ENCODE data around the gene HES5.
A peak's percentile ranks its signal among the peaks of the same experiment; 100 is the strongest.
"Not testable (repeated sequence)": the region's sequence is repeated elsewhere in the genome, so short reads cannot be mapped to it uniquely, and the experiment has no call there.

HES5 gene

GRCh38 chr1:2550309-2550861, 20.3 kb upstream of the HES5 start:
- not testable (repeated sequence) for H3K4me3 ChIP-seq (ENCODE audit: low read length)
- H3K4me1 ChIP-seq (ENCODE audit: control insufficient read depth, low read length) = peaks cover 55% of the 10 kb centered on the region
- peak overlapping the region; percentile 100 for H3K4me2 ChIP-seq (ENCODE audit: low read length)

GRCh38 chr1:2549367-2550029, 19.4 kb upstream of the HES5 start:
- Histone ChIP-seq H3K27ac (ENCODE audit: low read depth, low read length) (peak overlapping the region; percentile 98), H3K4me1 (ENCODE audit: control insufficient read depth, low read length) (peaks cover 47% of the 10 kb centered on the region), H3K4me3 (ENCODE audit: low read length) (peak overlapping the region; percentile 87), H3K4me2 (ENCODE audit: low read length) (peak overlapping the region; percentile 100), H3F3A (ENCODE audit: control insufficient read depth, insufficient read depth) (peaks cover 21% of the 10 kb centered on the region)
- not testable (repeated sequence) for H3K9me2 ChIP-seq (replicated peaks; ENCODE audit: control insufficient read depth, low read length); H3K36me3 ChIP-seq (ENCODE audit: control insufficient read depth, low read length); H3K9me3 ChIP-seq (ENCODE audit: control insufficient read depth, insufficient read depth, low read length); H3K79me2 ChIP-seq (ENCODE audit: control insufficient read depth, low read length); H3K27me3 ChIP-seq (ENCODE audit: control insufficient read depth, low read length); H4K20me1 ChIP-seq (ENCODE audit: control insufficient read depth, insufficient read depth, low read depth, low read length)

More at GRCh38 chr1:2550309-2550861, 20.3 kb upstream of the HES5 start:
- not testable (repeated sequence) for H3K27ac ChIP-seq (ENCODE audit: low read depth, low read length); H4K20me1 ChIP-seq (ENCODE audit: control insufficient read depth, insufficient read depth, low read depth, low read length); H3K27me3 ChIP-seq (ENCODE audit: control insufficient read depth, low read length); H3K36me3 ChIP-seq (ENCODE audit: control insufficient read depth, low read length); H3K9me3 ChIP-seq (ENCODE audit: control insufficient read depth, insufficient read depth, low read length); H3K79me2 ChIP-seq (ENCODE audit: control insufficient read depth, low read length); H3K9me2 ChIP-seq (replicated peaks; ENCODE audit: control insufficient read depth, low read length)
- peaks cover 21% of the 10 kb centered on the region for H3F3A ChIP-seq (ENCODE audit: control insufficient read depth, insufficient read depth)

GRCh38 chr1:2548068-2548589, 18.1 kb upstream of the HES5 start:
- Histone ChIP-seq H3K4me2 (ENCODE audit: low read length) (peak overlapping the region; percentile 100), H3K9me3 (ENCODE audit: control insufficient read depth, insufficient read depth, low read length) (no peaks in the 10 kb centered on the region), H3K4me3 (ENCODE audit: low read length) (peak overlapping the region; percentile 87), H3K9me2 (replicated peaks; ENCODE audit: control insufficient read depth, low read length) (no peaks in the 10 kb centered on the region), H3F3A (ENCODE audit: control insufficient read depth, insufficient read depth) (peaks cover 21% of the 10 kb centered on the region), H3K36me3 (ENCODE audit: control insufficient read depth, low read length) (no peaks in the 10 kb centered on the region), H4K20me1 (ENCODE audit: control insufficient read depth, insufficient read depth, low read depth, low read length) (no peaks in the 10 kb centered on the region), H3K27ac (ENCODE audit: low read depth, low read length) (peak overlapping the region; percentile 98), H3K27me3 (ENCODE audit: control insufficient read depth, low read length) (peaks cover 3% of the 10 kb centered on the region; the same call in 1 of the 2 replicates), H3K79me2 (ENCODE audit: control insufficient read depth, low read length) (peaks cover 6% of the 10 kb centered on the region; the same call in 1 of the 2 replicates), H3K4me1 (ENCODE audit: control insufficient read depth, low read length) (peaks cover 47% of the 10 kb centered on the region)
- TF ChIP-seq CTCF (IDR thresholded peaks at IDR 0.05; ENCODE audit: low read depth, low read length, poor library complexity, severe bottlenecking) (peak; percentile 96), EZH2phosphoT487 (IDR thresholded peaks at IDR 0.05; ENCODE audit: borderline replicate concordance, low read length) (no peak)

- H3K4me3 ChIP-seq (ENCODE audit: low read length) = peak overlapping the region; percentile 87
- H3K79me2 ChIP-seq (ENCODE audit: control insufficient read depth, low read length) = peaks cover 6% of the 10 kb centered on the region; the same call in 1 of the 2 replicates
- TF ChIP-seq EZH2phosphoT487 (IDR thresholded peaks at IDR 0.05; ENCODE audit: borderline replicate concordance, low read length) (no peak), CTCF (IDR thresholded peaks at IDR 0.05; ENCODE audit: low read depth, low read length, poor library complexity, severe bottlenecking) (no peak)
- H3K4me1 ChIP-seq (ENCODE audit: control insufficient read depth, low read length) = peaks cover 47% of the 10 kb centered on the region
- peak overlapping the region; percentile 98 for H3K27ac ChIP-seq (ENCODE audit: low read depth, low read length)
- H3K27me3 ChIP-seq (ENCODE audit: control insufficient read depth, low read length) = peaks cover 5% of the 10 kb centered on the region; the same call in 1 of the 2 replicates
- H3K9me3 ChIP-seq (ENCODE audit: control insufficient read depth, insufficient read depth, low read length) = no peaks in the 10 kb centered on the region
- no peaks in the 10 kb centered on the region for H3K9me2 ChIP-seq (replicated peaks; ENCODE audit: control insufficient read depth, low read length)
- H3K4me2 ChIP-seq (ENCODE audit: low read length) = peak overlapping the region; percentile 100
- H4K20me1 ChIP-seq (ENCODE audit: control insufficient read depth, insufficient read depth, low read depth, low read length) = no peaks in the 10 kb centered on the region
- peaks cover 21% of the 10 kb centered on the region for H3F3A ChIP-seq (ENCODE audit: control insufficient read depth, insufficient read depth)
- H3K36me3 ChIP-seq (ENCODE audit: control insufficient read depth, low read length) = no peaks in the 10 kb centered on the region
Measured at GRCh38 chr1:2547210-2548067, 17.4 kb upstream of the HES5 start.
